OCI-LY7 (cell line): Measurements from ENCODE around the gene SMOC1. TPM values are rescaled to one million over a fixed set of nuclear protein-coding genes. Genes with fewer than 3 reads are reported as not detected.

Experiments used
- BruUV-seq: library from RNA; stranded (reverse); fragments of 400-500 nt; replicated peaks from 2 replicates; lab custom pipeline; 2021; lab: Mats Ljungman, UMichigan
- CTCF ChIA-PET: fragments of 300-600 bp; sonication (Branson Sonifier 250); formaldehyde crosslinking; loops from one replicate; lab custom pipeline; 2022; ENCODE audit warnings: antibody characterized with exemption; ENCODE audit not compliant: unreplicated experiment; lab: Charles Lee
- POLR2A ChIA-PET: fragments of 300-600 bp; sonication (Branson Sonifier 250); formaldehyde crosslinking; loops from one replicate; lab custom pipeline; 2022; ENCODE audit warnings: antibody characterized with exemption; lab: Charles Lee
- DNase-seq: peaks from one replicate; pipeline ENCODE4 v3.0.0-alpha.2; 2015; ENCODE audit warnings: low spot score
- H2AFZ ChIP-seq: fragments of 200-600 bp; sonication (generic), shearing (Covaris generic); 2 replicates; pipeline ENCODE4 v1.6.1; 2014; ENCODE audit warnings: mild to moderate bottlenecking, antibody characterized with exemption, low read length, moderate library complexity
- H3K27ac ChIP-seq: fragments of 200-600 bp; sonication (generic); 2 replicates; pipeline ENCODE4 v1.5.1; 2014; ENCODE audit warnings: mixed run types, low read depth, mild to moderate bottlenecking, moderate library complexity, low read length, inconsistent platforms; ENCODE audit not compliant: poor library complexity, severe bottlenecking
- H3K36me3 ChIP-seq: fragments of 200-600 bp; sonication (generic); 2 replicates; pipeline ENCODE4 v1.6.1; 2014; ENCODE audit warnings: mild to moderate bottlenecking, antibody characterized with exemption, low read length, moderate library complexity, mixed read lengths; ENCODE audit not compliant: insufficient read depth
- H3K4me1 ChIP-seq: fragments of 200-600 bp; sonication (generic); 2 replicates; pipeline ENCODE4 v1.5.1; 2014; ENCODE audit warnings: mild to moderate bottlenecking, low read length; ENCODE audit not compliant: insufficient read depth, poor library complexity, severe bottlenecking
- H3K4me2 ChIP-seq: fragments of 200-600 bp; sonication (generic); 2 replicates; pipeline ENCODE4 v1.6.1; 2014; ENCODE audit warnings: mild to moderate bottlenecking, low read length
- H3K4me3 ChIP-seq: fragments of 200-600 bp; sonication (generic); 2 replicates; pipeline ENCODE4 v1.5.1; 2014; ENCODE audit warnings: mild to moderate bottlenecking, low read depth, low read length; ENCODE audit not compliant: poor library complexity, severe bottlenecking
- H3K79me2 ChIP-seq: fragments of 200-600 bp; sonication (generic); 2 replicates; pipeline ENCODE4 v1.6.1; 2016; ENCODE audit warnings: low read depth, mild to moderate bottlenecking, low read length, moderate library complexity, mixed read lengths; ENCODE audit not compliant: insufficient read depth
- H3K9me2 ChIP-seq: fragments of 200-600 bp; sonication (generic); 2 replicates; pipeline ENCODE4 v1.6.1; 2016; ENCODE audit warnings: mild to moderate bottlenecking, low read length, mixed read lengths; ENCODE audit not compliant: insufficient read depth
- H3K9me3 ChIP-seq: fragments of 200-600 bp; sonication (generic); 2 replicates; pipeline ENCODE4 v1.6.1; 2014; ENCODE audit warnings: mild to moderate bottlenecking, mixed run types, low read length, mixed read lengths
- H4K20me1 ChIP-seq: fragments of 200-600 bp; sonication (generic); 2 replicates; pipeline ENCODE4 v1.6.1; 2014; ENCODE audit warnings: mild to moderate bottlenecking, antibody characterized with exemption, low read length, moderate library complexity, mixed read lengths; ENCODE audit not compliant: insufficient read depth
- EZH2phosphoT487 ChIP-seq: fragments of 200-600 bp; sonication (generic); IDR thresholded peaks from 2 replicates; pipeline ENCODE4 v1.6.1; 2018; ENCODE audit warnings: low read depth, borderline replicate concordance, mild to moderate bottlenecking, mixed run types, antibody characterized with exemption, low read length, moderate library complexity, mixed read lengths
- intact Hi-C: fragments of 100-400 bp; cut with micrococcal nuclease; formaldehyde crosslinking; loops from one replicate; pipeline ENCODE4 v1.10.0; 2022; ENCODE audit not compliant: unreplicated experiment
- total RNA-seq, 2 experiments: library from RNA; depleted of rRNA in 1 of 2; stranded (reverse); fragments of >200 nt in 1 of 2; shearing (Covaris generic) in 1 of 2; gene quantifications; 2 replicates each; pipeline ENCODE4 v1.2.3, GENCODE V29; 2014 to 2022
- TF ChIP-seq, protein P1 (sequence below): fragments of 200-600 bp; sonication (generic); conservative IDR thresholded peaks from 2 replicates; pipeline ENCODE4 v1.5.1; 2014; ENCODE audit warnings: mild to moderate bottlenecking, antibody characterized with exemption, low read length, moderate library complexity, mixed read lengths

SMOC1 gene
- total RNA-seq, 2 experiments from 2014 or later = not detected

DNA sequence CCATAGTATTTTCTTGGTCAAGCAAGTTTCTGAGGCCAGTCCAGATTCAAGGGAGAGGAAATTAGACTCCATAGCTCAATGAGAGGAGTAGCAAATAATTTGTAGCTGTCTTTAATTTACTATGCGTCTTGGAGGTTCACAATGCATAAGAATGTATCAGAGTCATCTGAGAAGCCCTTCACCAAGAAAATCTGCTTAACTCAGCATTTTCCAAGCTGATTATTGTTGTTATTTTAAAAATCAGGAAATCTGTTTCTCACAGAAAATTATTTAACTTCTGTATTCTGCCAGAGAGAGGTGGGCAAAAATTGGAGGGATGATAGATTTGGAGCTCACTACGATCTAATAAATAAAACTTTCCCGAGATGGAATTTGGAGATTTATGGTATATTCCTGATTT, 72.0 kb downstream of the SMOC1 start:
- no TSS peak for BruUV-seq
- no peak overlapping the region for H3K27ac ChIP-seq
- H2AFZ ChIP-seq = no peak overlapping the region
- DNase-seq = no peak
- H3K9me2 ChIP-seq = no peaks in the 10 kb centered on the region
- H3K36me3 ChIP-seq = no peaks in the 10 kb centered on the region
- H3K4me3 ChIP-seq = no peak overlapping the region
- no peaks in the 10 kb centered on the region for H3K4me1 ChIP-seq
- H3K9me3 ChIP-seq = no peaks in the 10 kb centered on the region
- no peaks in the 10 kb centered on the region for H3K79me2 ChIP-seq
- POLR2A ChIA-PET = no interaction called here
- H3K4me2 ChIP-seq = no peak overlapping the region
- TF ChIP-seq, protein P1, sequence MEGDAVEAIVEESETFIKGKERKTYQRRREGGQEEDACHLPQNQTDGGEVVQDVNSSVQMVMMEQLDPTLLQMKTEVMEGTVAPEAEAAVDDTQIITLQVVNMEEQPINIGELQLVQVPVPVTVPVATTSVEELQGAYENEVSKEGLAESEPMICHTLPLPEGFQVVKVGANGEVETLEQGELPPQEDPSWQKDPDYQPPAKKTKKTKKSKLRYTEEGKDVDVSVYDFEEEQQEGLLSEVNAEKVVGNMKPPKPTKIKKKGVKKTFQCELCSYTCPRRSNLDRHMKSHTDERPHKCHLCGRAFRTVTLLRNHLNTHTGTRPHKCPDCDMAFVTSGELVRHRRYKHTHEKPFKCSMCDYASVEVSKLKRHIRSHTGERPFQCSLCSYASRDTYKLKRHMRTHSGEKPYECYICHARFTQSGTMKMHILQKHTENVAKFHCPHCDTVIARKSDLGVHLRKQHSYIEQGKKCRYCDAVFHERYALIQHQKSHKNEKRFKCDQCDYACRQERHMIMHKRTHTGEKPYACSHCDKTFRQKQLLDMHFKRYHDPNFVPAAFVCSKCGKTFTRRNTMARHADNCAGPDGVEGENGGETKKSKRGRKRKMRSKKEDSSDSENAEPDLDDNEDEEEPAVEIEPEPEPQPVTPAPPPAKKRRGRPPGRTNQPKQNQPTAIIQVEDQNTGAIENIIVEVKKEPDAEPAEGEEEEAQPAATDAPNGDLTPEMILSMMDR = no peak
- no peak for TF ChIP-seq EZH2phosphoT487
- CTCF ChIA-PET = no interaction called here
- intact Hi-C loops = no loop called here
- no peaks in the 10 kb centered on the region for H4K20me1 ChIP-seq

DNA sequence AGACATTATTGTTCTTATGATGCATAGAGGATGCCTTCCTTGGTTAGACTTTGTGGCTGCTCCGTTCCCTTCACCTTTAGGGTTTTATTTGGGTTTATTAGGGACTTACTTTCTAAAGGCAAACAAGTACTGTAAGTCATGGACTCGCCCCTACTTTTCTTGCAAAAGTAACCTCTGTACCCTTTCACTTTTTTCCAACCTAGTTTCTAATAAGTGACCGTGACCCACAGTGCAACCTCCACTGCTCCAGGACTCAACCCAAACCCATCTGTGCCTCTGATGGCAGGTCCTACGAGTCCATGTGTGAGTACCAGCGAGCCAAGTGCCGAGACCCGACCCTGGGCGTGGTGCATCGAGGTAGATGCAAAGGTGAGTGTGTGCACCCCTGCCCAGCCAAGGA, 72.7 kb downstream of the SMOC1 start:
- Histone ChIP-seq H3K4me1 (no peaks in the 10 kb centered on the region), H4K20me1 (no peaks in the 10 kb centered on the region), H3K9me2 (no peaks in the 10 kb centered on the region), H3K4me2 (no peak overlapping the region), H3K9me3 (no peaks in the 10 kb centered on the region), H3K36me3 (no peaks in the 10 kb centered on the region), H3K79me2 (no peaks in the 10 kb centered on the region), H3K27ac (no peak overlapping the region), H3K4me3 (no peak overlapping the region), H2AFZ (no peak overlapping the region)
- TF ChIP-seq, protein P1 = no peak
- no peak for TF ChIP-seq EZH2phosphoT487
- ChIA-PET CTCF (no interaction called here), POLR2A (no interaction called here)
- DNase-seq = no peak
- intact Hi-C loops = no loop called here
- no TSS peak for BruUV-seq

DNA sequence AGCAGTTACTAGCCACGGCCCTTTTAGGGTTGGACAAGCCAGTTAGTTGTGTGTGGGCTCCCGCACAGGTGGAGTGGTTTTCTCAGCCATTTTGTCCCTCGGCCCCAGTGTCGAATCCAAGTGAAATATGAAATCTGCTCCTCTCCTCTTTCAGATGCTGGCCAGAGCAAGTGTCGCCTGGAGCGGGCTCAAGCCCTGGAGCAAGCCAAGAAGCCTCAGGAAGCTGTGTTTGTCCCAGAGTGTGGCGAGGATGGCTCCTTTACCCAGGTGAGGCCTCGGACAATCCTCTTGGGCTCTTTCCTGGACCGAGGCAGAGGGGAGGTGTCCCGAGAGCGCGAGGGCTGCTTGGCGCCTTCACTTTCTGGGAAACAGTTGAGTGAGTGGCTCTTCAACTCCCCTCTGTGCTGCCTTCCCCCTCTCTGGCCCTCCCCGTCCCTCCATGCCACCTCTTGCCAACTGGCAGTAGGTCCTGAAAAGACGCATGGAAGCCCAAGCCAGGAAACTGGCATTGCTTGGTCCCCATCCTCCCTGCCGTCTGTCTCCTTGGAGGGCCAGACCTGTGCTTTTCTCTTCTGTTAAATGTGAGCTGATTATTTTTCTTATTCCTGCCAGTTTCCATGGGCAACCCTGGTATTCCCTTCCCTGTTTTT, 74.2 kb downstream of the SMOC1 start:
- intact Hi-C loops = no loop called here

More for the DNA sequence above, 74.2 kb downstream of the SMOC1 start:
- H3K4me1 ChIP-seq = no peaks in the 10 kb centered on the region
- no peaks in the 10 kb centered on the region for H3K9me2 ChIP-seq
- no peaks in the 10 kb centered on the region for H3K9me3 ChIP-seq
- H4K20me1 ChIP-seq = no peaks in the 10 kb centered on the region
- TF ChIP-seq, protein P1 = no peak
- TF ChIP-seq EZH2phosphoT487 = no peak
- no peaks in the 10 kb centered on the region for H3K36me3 ChIP-seq
- CTCF ChIA-PET = no interaction called here
- no peaks in the 10 kb centered on the region for H3K79me2 ChIP-seq
- no peak for DNase-seq
- no peak overlapping the region for H3K4me3 ChIP-seq
- no peak overlapping the region for H3K27ac ChIP-seq
- no peak overlapping the region for H3K4me2 ChIP-seq
- H2AFZ ChIP-seq = no peak overlapping the region
- no TSS peak for BruUV-seq
- POLR2A ChIA-PET = no interaction called here
